Uterus (tissue), 2 donors: ENCODE measurements around the gene TLK1.

Source experiments
- CTCF ChIP-seq, 4 experiments: fragments of 200-600 bp in 2 of 4; fragments of 450-650 bp in 2 of 4; sonication (generic) in 2 of 4; IDR thresholded peaks; one replicate each; pipeline ENCODE4 v1.5.1; 2016 to 2019; ENCODE audit warnings: antibody characterized with exemption in 4 of 4, mild to moderate bottlenecking in 2 of 4, moderate library complexity in 1 of 4
- POLR2A ChIP-seq, 2 donors: fragments of 450-650 bp; IDR thresholded peaks; one replicate each; pipeline ENCODE4 v1.6.1; 2016; ENCODE audit warnings: antibody characterized with exemption in 2 of 2, mild to moderate bottlenecking in 1 of 2, moderate library complexity in 1 of 2

GRCh38 chr2:170969030-170969429, 191.7 kb downstream of the TLK1 start:
- TF ChIP-seq CTCF (IDR thresholded peaks at IDR 0.05) (no peak), POLR2A (IDR thresholded peaks at IDR 0.05) (no peak)
